Measurements from ENCODE around the gene PARD3.

The PARD3 gene

GRCh38 chr10:34206935-34207268 is 608.2 kb downstream of the PARD3 start:
- no peaks in the 10 kb centered on the region for H3K36me3 ChIP-seq (ENCODE audit: control insufficient read depth, low read length)
- H3K9me3 ChIP-seq (ENCODE audit: control insufficient read depth, insufficient read depth, low read length) = no peaks in the 10 kb centered on the region
- no peaks in the 10 kb centered on the region for H3K4me1 ChIP-seq (ENCODE audit: control insufficient read depth, low read length)
- H3K79me2 ChIP-seq (ENCODE audit: control insufficient read depth, low read length) = no peaks in the 10 kb centered on the region
- TF ChIP-seq EZH2phosphoT487 (IDR thresholded peaks at IDR 0.05; ENCODE audit: borderline replicate concordance, low read length) (no peak), CTCF (IDR thresholded peaks at IDR 0.05; ENCODE audit: low read depth, low read length, poor library complexity, severe bottlenecking) (no peak)
- H4K20me1 ChIP-seq (ENCODE audit: control insufficient read depth, insufficient read depth, low read depth, low read length) = no peaks in the 10 kb centered on the region
- H3K27ac ChIP-seq (ENCODE audit: low read depth, low read length) = no peak overlapping the region
- no peaks in the 10 kb centered on the region for H3F3A ChIP-seq (ENCODE audit: control insufficient read depth, insufficient read depth)
- H3K9me2 ChIP-seq (replicated peaks; ENCODE audit: control insufficient read depth, low read length) = no peaks in the 10 kb centered on the region
- H3K4me3 ChIP-seq (ENCODE audit: low read length) = no peak overlapping the region
- H3K4me2 ChIP-seq (ENCODE audit: low read length) = no peak overlapping the region
- no peaks in the 10 kb centered on the region for H3K27me3 ChIP-seq (ENCODE audit: control insufficient read depth, low read length)

GRCh38 chr10:34206078-34206934 is 608.8 kb downstream of the PARD3 start:
- no peaks in the 10 kb centered on the region for H3K9me2 ChIP-seq (replicated peaks; ENCODE audit: control insufficient read depth, low read length)
- H3K9me3 ChIP-seq (ENCODE audit: control insufficient read depth, insufficient read depth, low read length) = no peaks in the 10 kb centered on the region

GRCh38 chr10:34205452-34205851 is 609.6 kb downstream of the PARD3 start:
- Histone ChIP-seq H3K9me2 (replicated peaks; ENCODE audit: control insufficient read depth, low read length) (no peaks in the 10 kb centered on the region), H4K20me1 (ENCODE audit: control insufficient read depth, insufficient read depth, low read depth, low read length) (no peaks in the 10 kb centered on the region), H3K36me3 (ENCODE audit: control insufficient read depth, low read length) (no peaks in the 10 kb centered on the region), H3K4me2 (ENCODE audit: low read length) (no peak overlapping the region), H3F3A (ENCODE audit: control insufficient read depth, insufficient read depth) (no peaks in the 10 kb centered on the region), H3K4me3 (ENCODE audit: low read length) (no peak overlapping the region), H3K4me1 (ENCODE audit: control insufficient read depth, low read length) (no peaks in the 10 kb centered on the region), H3K79me2 (ENCODE audit: control insufficient read depth, low read length) (no peaks in the 10 kb centered on the region), H3K9me3 (ENCODE audit: control insufficient read depth, insufficient read depth, low read length) (no peaks in the 10 kb centered on the region), H3K27ac (ENCODE audit: low read depth, low read length) (no peak overlapping the region), H3K27me3 (ENCODE audit: control insufficient read depth, low read length) (no peaks in the 10 kb centered on the region)
- TF ChIP-seq CTCF (IDR thresholded peaks at IDR 0.05; ENCODE audit: low read depth, low read length, poor library complexity, severe bottlenecking) (no peak), EZH2phosphoT487 (IDR thresholded peaks at IDR 0.05; ENCODE audit: borderline replicate concordance, low read length) (no peak)

More at GRCh38 chr10:34206078-34206934, 608.8 kb downstream of the PARD3 start:
- H3K79me2 ChIP-seq (ENCODE audit: control insufficient read depth, low read length) = no peaks in the 10 kb centered on the region
- no peaks in the 10 kb centered on the region for H3K27me3 ChIP-seq (ENCODE audit: control insufficient read depth, low read length)
- TF ChIP-seq EZH2phosphoT487 (IDR thresholded peaks at IDR 0.05; ENCODE audit: borderline replicate concordance, low read length) (no peak), CTCF (IDR thresholded peaks at IDR 0.05; ENCODE audit: low read depth, low read length, poor library complexity, severe bottlenecking) (no peak)
- no peak overlapping the region for H3K4me2 ChIP-seq (ENCODE audit: low read length)
- no peaks in the 10 kb centered on the region for H3F3A ChIP-seq (ENCODE audit: control insufficient read depth, insufficient read depth)
- no peak overlapping the region for H3K4me3 ChIP-seq (ENCODE audit: low read length)
- H3K4me1 ChIP-seq (ENCODE audit: control insufficient read depth, low read length) = no peaks in the 10 kb centered on the region
- no peaks in the 10 kb centered on the region for H3K36me3 ChIP-seq (ENCODE audit: control insufficient read depth, low read length)
- H3K27ac ChIP-seq (ENCODE audit: low read depth, low read length) = no peak overlapping the region
- H4K20me1 ChIP-seq (ENCODE audit: control insufficient read depth, insufficient read depth, low read depth, low read length) = no peaks in the 10 kb centered on the region
